ENCODE data around the gene CAPZA3. TPM values are rescaled to one million over a fixed set of nuclear protein-coding genes. Genes with fewer than 3 reads are reported as not detected.

CAPZA3 gene
- total and polyA plus RNA-seq, 2 experiments from 2014 or later, result not detected

- Histone ChIP-seq H2AFZ (no peak overlapping the region), H3K27ac (no peak overlapping the region), H3K36me3 (replicated peaks; ENCODE audit: insufficient read depth, low read depth) (no peaks in the 10 kb centered on the region), H3K4me1 (ENCODE audit: insufficient read depth) (no peaks in the 10 kb centered on the region), H3K79me2 (no peaks in the 10 kb centered on the region), H3K4me2 (no peak overlapping the region), H4K20me1 (ENCODE audit: insufficient read depth, poor library complexity, severe bottlenecking) (no peaks in the 10 kb centered on the region), H3K27me3 (no peaks in the 10 kb centered on the region), H3K4me3 (no peak overlapping the region), H3K9me3 (ENCODE audit: low read depth) (no peaks in the 10 kb centered on the region), H3K9me2 (replicated peaks; ENCODE audit: insufficient read depth) (no peaks in the 10 kb centered on the region)
- no peak for DNase-seq (ENCODE audit: low spot score)
- TF ChIP-seq CTCF (IDR thresholded peaks at IDR 0.05; ENCODE audit: poor library complexity) (no peak), EZH2phosphoT487 (IDR thresholded peaks at IDR 0.05; ENCODE audit: low read depth, severe bottlenecking, unreplicated experiment) (no peak), EZH2 (IDR thresholded peaks at IDR 0.05; ENCODE audit: borderline replicate concordance) (no peak)
Observed at GRCh38 chr12:18696971-18697602, 40.8 kb upstream of the CAPZA3 start.

GRCh38 chr12:18700271-18700670 is 37.6 kb upstream of the CAPZA3 start:
- Histone ChIP-seq H3K4me2 (no peak overlapping the region), H3K9me2 (replicated peaks; ENCODE audit: insufficient read depth) (no peaks in the 10 kb centered on the region), H3K27me3 (no peaks in the 10 kb centered on the region), H3K27ac (no peak overlapping the region), H3K4me1 (ENCODE audit: insufficient read depth) (no peaks in the 10 kb centered on the region), H3K79me2 (no peaks in the 10 kb centered on the region), H3K4me3 (no peak overlapping the region), H4K20me1 (ENCODE audit: insufficient read depth, poor library complexity, severe bottlenecking) (no peaks in the 10 kb centered on the region), H3K9me3 (ENCODE audit: low read depth) (no peaks in the 10 kb centered on the region), H2AFZ (no peak overlapping the region), H3K36me3 (replicated peaks; ENCODE audit: insufficient read depth, low read depth) (no peaks in the 10 kb centered on the region)
- WGBS (ENCODE audit: low lambda C conversion rate, missing lambda C conversion rate), result 88% methylated on average over 3 of the region's 3 CpGs
- TF ChIP-seq EZH2phosphoT487 (IDR thresholded peaks at IDR 0.05; ENCODE audit: low read depth, severe bottlenecking, unreplicated experiment) (no peak), EZH2 (IDR thresholded peaks at IDR 0.05; ENCODE audit: borderline replicate concordance) (no peak), CTCF (IDR thresholded peaks at IDR 0.05; ENCODE audit: poor library complexity) (no peak)
- DNase-seq (ENCODE audit: low spot score), result peak; percentile 20

GRCh38 chr12:18703321-18703720 is 34.6 kb upstream of the CAPZA3 start:
- no peak for TF ChIP-seq EZH2phosphoT487 (IDR thresholded peaks at IDR 0.05; ENCODE audit: low read depth, severe bottlenecking, unreplicated experiment)
- no peak for TF ChIP-seq EZH2 (IDR thresholded peaks at IDR 0.05; ENCODE audit: borderline replicate concordance)
- no peak for TF ChIP-seq CTCF (IDR thresholded peaks at IDR 0.05; ENCODE audit: poor library complexity)
- H3K9me2 ChIP-seq (replicated peaks; ENCODE audit: insufficient read depth), result no peaks in the 10 kb centered on the region
- no peaks in the 10 kb centered on the region for H4K20me1 ChIP-seq (ENCODE audit: insufficient read depth, poor library complexity, severe bottlenecking)
- H3K79me2 ChIP-seq, result no peaks in the 10 kb centered on the region
- no peak overlapping the region for H3K4me3 ChIP-seq
- no peaks in the 10 kb centered on the region for H3K27me3 ChIP-seq
- no peaks in the 10 kb centered on the region for H3K4me1 ChIP-seq (ENCODE audit: insufficient read depth)
- no peaks in the 10 kb centered on the region for H3K9me3 ChIP-seq (ENCODE audit: low read depth)
- no peaks in the 10 kb centered on the region for H3K36me3 ChIP-seq (replicated peaks; ENCODE audit: insufficient read depth, low read depth)
- no peak overlapping the region for H3K4me2 ChIP-seq
- peak overlapping the region; percentile 12 for H3K27ac ChIP-seq
- 24% methylated on average over 2 of the region's 2 CpGs for WGBS (ENCODE audit: low lambda C conversion rate, missing lambda C conversion rate)
- no peak for DNase-seq (ENCODE audit: low spot score)
- H2AFZ ChIP-seq, result no peak overlapping the region

Data from hepatocyte (in vitro differentiated cells).